ENCODE data around the gene TMEM165. TPM values are rescaled to one million over a fixed set of nuclear protein-coding genes. Genes with fewer than 3 reads are reported as not detected.
A peak's percentile ranks its signal among the peaks of the same experiment; 100 is the strongest.
"Not testable (repeated sequence)": the region's sequence is repeated elsewhere in the genome, so short reads cannot be mapped to it uniquely, and the experiment has no call there.

The TMEM165 gene, protein sequence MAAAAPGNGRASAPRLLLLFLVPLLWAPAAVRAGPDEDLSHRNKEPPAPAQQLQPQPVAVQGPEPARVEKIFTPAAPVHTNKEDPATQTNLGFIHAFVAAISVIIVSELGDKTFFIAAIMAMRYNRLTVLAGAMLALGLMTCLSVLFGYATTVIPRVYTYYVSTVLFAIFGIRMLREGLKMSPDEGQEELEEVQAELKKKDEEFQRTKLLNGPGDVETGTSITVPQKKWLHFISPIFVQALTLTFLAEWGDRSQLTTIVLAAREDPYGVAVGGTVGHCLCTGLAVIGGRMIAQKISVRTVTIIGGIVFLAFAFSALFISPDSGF
- 112 and 131 TPM in 2 replicates for total RNA-seq (ENCODE audit: low replicate concordance)

DNA sequence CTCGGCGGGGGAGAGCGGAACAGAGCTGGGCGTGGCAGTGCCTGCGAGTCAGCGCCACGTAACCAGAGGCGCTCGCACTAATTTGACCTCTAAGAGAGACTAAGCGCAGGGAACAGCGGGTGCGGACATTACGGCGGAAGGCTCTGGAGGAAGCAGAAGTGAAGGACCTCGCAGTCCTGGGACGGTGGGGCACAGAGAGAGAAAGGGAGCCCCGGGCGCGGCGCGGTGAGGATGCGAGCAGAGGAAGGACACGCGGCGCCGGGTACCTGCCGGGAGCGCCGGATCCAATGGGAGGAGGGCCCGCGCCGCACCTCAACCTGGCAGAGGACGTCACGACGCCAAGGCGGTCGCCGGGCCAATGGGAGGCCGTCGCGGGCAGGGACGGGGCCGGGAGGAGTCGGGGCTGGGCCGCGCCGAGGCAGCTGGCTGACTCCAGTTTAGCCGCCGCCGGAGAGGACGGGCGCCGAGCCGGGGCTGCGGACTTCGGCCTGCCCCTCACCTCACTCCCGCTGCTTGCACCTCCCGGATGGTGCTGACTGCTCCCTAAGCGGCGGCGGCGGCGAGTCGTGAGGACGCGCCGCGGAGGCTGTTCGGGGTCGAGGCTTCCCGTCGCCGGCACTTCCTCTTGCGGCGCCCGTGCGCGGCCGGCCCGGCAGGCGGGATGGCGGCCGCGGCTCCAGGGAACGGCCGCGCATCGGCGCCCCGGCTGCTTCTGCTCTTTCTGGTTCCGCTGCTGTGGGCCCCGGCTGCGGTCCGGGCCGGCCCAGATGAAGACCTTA lies at the start of gene TMEM165:
TMEM165 (plus strand) TSS at position 429 of the 779 bp plus-strand sequence; CDS start at position 662, 233 bp downstream.
- TF ChIP-seq, protein P1, sequence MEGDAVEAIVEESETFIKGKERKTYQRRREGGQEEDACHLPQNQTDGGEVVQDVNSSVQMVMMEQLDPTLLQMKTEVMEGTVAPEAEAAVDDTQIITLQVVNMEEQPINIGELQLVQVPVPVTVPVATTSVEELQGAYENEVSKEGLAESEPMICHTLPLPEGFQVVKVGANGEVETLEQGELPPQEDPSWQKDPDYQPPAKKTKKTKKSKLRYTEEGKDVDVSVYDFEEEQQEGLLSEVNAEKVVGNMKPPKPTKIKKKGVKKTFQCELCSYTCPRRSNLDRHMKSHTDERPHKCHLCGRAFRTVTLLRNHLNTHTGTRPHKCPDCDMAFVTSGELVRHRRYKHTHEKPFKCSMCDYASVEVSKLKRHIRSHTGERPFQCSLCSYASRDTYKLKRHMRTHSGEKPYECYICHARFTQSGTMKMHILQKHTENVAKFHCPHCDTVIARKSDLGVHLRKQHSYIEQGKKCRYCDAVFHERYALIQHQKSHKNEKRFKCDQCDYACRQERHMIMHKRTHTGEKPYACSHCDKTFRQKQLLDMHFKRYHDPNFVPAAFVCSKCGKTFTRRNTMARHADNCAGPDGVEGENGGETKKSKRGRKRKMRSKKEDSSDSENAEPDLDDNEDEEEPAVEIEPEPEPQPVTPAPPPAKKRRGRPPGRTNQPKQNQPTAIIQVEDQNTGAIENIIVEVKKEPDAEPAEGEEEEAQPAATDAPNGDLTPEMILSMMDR (IDR thresholded peaks at IDR 0.05; ENCODE audit: insufficient read depth, low read length): no peak
- peak within 1 kb of the TSS; percentile 76 for H3K4me3 ChIP-seq (ENCODE audit: low read depth, low read length)
- DNase-seq (ENCODE audit: low read depth): peak; percentile 84

GRCh38 chr4:55345980-55346850 lies 49.5 kb upstream of the TMEM165 start, which contains the start of gene SRD5A3:
SRD5A3 (plus strand) TSS chr4:55346242; CDS start chr4:55346337, 95 bp downstream.
- TF ChIP-seq, protein P1 (IDR thresholded peaks at IDR 0.05; ENCODE audit: insufficient read depth, low read length): peak; percentile 64
- DNase-seq (ENCODE audit: low read depth): peak; percentile 73
- H3K4me3 ChIP-seq (ENCODE audit: low read depth, low read length): peak within 1 kb of the TSS; percentile 78

DNA sequence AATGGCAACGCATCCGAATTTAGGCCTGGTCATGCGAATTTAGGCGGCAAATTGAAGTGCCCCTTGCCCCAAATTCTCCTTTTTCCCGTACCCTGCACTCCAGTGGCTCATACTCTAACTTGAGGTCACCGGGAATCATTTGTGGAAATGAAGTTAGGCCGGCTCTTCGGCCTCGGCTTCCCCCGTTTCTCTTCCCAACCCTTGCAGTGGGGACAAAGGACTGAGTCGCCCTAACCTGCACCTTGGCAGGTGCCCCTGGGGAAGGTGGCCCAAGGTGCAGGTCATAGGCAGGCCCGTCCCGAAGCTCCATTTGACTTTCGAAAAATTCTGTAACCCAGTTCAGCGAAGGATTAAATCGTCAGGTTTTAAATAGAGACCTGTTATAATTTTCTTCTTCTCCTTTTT lies 48.9 kb upstream of the TMEM165 start:
- DNase-seq (ENCODE audit: low read depth): no peak
- TF ChIP-seq, protein P1 (IDR thresholded peaks at IDR 0.05; ENCODE audit: insufficient read depth, low read length): no peak
- H3K4me3 ChIP-seq (ENCODE audit: low read depth, low read length): peak overlapping the region; percentile 78

DNA sequence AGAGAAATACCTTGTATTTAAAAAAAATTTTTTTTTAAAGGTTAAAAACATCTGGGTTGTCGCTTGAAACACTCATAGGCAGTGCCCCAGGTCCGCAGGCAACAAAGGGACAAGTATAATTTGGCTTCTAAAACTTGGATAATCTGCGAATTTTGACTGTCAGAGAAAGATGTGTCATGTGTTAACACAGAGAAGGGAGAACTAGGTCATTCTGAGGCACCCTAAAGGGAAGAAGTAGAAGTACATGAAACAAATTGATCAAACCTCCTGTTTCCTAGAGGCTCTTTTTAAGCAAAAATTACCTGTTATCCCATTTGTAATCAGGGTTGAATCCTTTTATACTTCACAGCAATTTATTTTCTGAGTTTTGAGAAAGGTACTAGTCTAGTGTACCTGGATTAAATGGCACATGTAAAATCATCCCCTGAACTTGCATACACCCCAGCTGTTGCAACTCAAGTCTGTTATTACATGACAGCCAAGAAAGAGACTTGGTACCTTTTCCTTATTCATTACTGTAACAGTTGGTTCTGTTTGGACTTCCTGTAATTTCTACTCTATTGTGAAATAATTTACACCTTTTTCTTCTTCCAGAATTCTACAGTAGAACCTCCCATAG lies 48.0 kb upstream of the TMEM165 start:
- DNase-seq (ENCODE audit: low read depth): no peak
- no peak overlapping the region for H3K4me3 ChIP-seq (ENCODE audit: low read depth, low read length)

DNA sequence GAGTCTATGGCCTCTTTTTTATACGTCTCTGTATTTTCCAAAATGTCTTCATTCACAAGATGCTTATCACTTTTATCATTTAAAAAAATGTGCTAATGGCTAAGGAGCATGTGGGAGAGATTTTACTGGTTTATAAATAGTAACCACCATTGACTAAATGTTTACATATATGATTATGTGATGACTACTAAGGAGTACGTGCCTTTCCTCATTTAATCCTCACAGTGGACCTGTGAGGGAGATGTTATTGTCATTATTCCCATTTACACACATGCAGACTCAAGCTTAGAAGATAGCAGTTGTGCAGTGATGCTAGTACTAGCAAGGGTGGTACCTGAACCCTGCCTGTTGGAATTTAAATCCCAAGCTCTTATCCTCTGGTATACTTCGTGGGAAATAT lies 47.3 kb upstream of the TMEM165 start:
- TF ChIP-seq, protein P1 (IDR thresholded peaks at IDR 0.05; ENCODE audit: insufficient read depth, low read length): no peak
- peak; percentile 21 for DNase-seq (ENCODE audit: low read depth)
- no peak overlapping the region for H3K4me3 ChIP-seq (ENCODE audit: low read depth, low read length)

More for the DNA sequence above, 48.0 kb upstream of the TMEM165 start:
- TF ChIP-seq, protein P1 (IDR thresholded peaks at IDR 0.05; ENCODE audit: insufficient read depth, low read length): peak; percentile 21

DNA sequence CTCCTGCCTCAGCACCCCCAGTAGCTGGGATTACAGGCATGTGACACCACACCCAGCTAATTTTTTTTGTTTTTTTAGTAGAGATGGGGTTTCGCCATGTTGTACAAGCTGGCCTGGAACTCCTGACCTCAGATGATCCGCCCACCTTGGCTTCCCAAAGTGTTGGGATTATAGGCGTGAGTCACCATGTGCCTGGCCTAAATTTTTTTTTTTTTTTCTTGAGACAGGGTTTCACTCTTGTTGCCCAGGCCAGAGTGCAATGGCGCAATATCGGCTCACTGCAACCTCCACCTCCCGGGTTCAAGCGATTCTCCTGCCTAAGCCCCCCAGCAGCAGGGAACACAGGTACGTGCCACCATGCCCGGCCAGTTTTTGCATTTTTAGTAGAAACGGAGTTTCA lies 44.9 kb upstream of the TMEM165 start:
- peak; percentile 31 for DNase-seq (ENCODE audit: low read depth)
- not testable (repeated sequence) for H3K4me3 ChIP-seq (ENCODE audit: low read depth, low read length)

All from fibroblast of the aortic adventitia (primary cell).